HG03103 (cell line): ENCODE data around the gene STAT4.

Experiments used
- ATAC-seq: cut with Tn5 transposase; IDR thresholded peaks from one replicate; pipeline ENCODE4 v1.9.1; 2021; ENCODE audit warnings: low read depth; ENCODE audit not compliant: unreplicated experiment

The STAT4 gene

GRCh38 chr2:191019376-191019775 is 131.4 kb downstream of the STAT4 start:
- ATAC-seq: no peak

- ATAC-seq: no peak
Observed at GRCh38 chr2:191018643-191019119, 132.1 kb downstream of the STAT4 start.

GRCh38 chr2:191018048-191018447 is 132.7 kb downstream of the STAT4 start:
- no peak for ATAC-seq

GRCh38 chr2:191015831-191016230 is 135.0 kb downstream of the STAT4 start:
- ATAC-seq: no peak

- ATAC-seq: no peak
Observed at GRCh38 chr2:191015239-191015638, 135.6 kb downstream of the STAT4 start.

GRCh38 chr2:191014653-191015020 is 136.2 kb downstream of the STAT4 start:
- no peak for ATAC-seq

GRCh38 chr2:191013932-191014652 is 136.7 kb downstream of the STAT4 start, which contains the start of gene STAT1:
Gene STAT1 (minus strand): TSS chr2:191014171. CDS start chr2:191010003, 4,168 bp downstream.
- ATAC-seq: peak; percentile 80

GRCh38 chr2:191013682-191013931 is 137.2 kb downstream of the STAT4 start:
- no peak for ATAC-seq

GRCh38 chr2:191012845-191013681 is 137.7 kb downstream of the STAT4 start:
- no peak for ATAC-seq

GRCh38 chr2:191012346-191012745 is 138.4 kb downstream of the STAT4 start:
- no peak for ATAC-seq

GRCh38 chr2:191010887-191011885 is 139.6 kb downstream of the STAT4 start:
- ATAC-seq: no peak

GRCh38 chr2:191009541-191010374 is 141.0 kb downstream of the STAT4 start:
- no peak for ATAC-seq

- no peak for ATAC-seq
Observed at GRCh38 chr2:191008286-191008685, 142.5 kb downstream of the STAT4 start.

- ATAC-seq: no peak
Observed at GRCh38 chr2:191006997-191007783, 143.6 kb downstream of the STAT4 start.

- no peak for ATAC-seq
Observed at GRCh38 chr2:191006297-191006696, 144.5 kb downstream of the STAT4 start.

GRCh38 chr2:191003405-191004309 is 147.1 kb downstream of the STAT4 start:
- ATAC-seq: no peak

GRCh38 chr2:191001624-191002023 is 149.2 kb downstream of the STAT4 start:
- no peak for ATAC-seq

- no peak for ATAC-seq
Observed at GRCh38 chr2:191001032-191001431, 149.8 kb downstream of the STAT4 start.
